GM19438 (cell line): ENCODE measurements around the gene FKRP.
A peak's percentile ranks its signal among the peaks of the same experiment; 100 is the strongest.

ENCODE experiments used
- ATAC-seq: cut with Tn5 transposase; IDR thresholded peaks from one replicate; pipeline ENCODE4 v1.9.1; 2021; ENCODE audit warnings: low read depth; ENCODE audit not compliant: unreplicated experiment

FKRP gene

DNA sequence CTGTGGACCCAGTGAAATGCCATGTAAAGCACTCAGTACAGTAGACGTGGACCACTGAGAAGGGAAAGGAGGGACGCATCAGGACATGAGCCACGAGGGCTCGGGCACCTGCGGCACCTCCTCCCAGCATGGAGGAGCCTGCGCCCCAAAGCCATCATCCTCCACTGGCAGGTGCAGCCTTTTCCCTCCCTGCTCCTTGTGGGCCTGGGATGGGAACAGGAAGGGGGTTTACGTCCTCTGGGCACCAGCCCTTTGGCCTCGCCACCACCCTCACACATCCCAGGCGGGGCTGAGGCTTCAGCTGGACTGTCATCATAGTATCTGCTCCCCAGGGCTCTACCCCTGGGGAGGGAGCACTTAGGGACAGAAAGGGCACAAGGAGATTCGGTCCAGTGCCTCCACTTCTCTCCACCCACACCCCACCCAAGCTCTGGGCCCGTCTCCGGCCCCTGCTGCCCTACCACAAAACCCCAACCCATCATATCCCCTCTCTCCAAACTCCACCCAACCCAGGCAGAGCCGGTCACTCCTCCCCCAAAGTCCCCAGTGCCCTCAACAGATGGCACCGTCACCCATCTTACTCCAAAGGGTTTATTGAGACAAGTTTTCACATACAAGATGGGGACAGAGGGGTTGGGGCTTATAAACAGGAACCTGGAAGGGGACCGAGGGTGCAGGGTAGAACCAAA, 26.8 kb upstream of the FKRP start:
- peak; percentile 32 for ATAC-seq

DNA sequence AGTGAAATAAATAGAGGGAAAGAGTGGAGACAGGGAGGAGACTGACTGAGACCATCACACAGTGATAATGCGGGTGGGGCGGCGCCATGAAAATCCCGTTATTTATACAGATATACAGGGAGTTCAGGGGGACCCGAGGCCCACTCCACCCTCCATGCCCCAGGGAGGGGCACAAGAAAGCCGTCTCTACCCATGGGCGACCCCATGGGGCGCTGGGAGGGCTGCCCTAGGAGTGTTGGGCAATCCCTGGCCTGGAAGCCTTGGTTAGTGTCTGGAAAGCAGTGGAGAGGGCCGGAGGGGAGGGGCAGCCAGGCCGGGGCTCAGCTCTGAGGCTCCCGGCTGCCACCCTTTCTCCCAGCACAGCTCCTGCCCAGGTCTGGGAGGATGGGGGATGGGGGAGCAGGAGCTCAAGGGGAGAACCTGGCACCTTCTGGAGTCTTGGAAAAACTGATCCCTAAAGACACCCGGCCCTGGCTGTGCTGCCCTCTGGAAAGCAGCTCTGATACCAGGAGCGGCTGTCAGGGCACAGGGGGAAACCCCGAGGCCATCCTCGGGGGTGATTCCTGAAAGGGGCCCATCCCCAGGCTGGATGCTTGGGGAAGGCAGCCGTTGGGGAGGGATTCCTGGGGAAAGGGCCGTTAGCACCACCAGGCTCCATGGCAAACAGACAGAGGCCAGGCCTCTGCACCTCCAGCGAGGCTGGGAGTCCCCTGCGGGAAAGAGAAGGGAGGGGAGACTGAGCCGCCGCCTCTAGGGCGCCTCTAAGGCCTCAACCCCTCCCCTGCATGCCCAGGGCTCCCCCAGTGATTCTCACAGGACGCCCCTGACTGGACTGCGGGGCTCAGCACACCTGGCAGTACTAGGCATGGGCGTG, 26.0 kb upstream of the FKRP start:
- ATAC-seq = no peak

DNA sequence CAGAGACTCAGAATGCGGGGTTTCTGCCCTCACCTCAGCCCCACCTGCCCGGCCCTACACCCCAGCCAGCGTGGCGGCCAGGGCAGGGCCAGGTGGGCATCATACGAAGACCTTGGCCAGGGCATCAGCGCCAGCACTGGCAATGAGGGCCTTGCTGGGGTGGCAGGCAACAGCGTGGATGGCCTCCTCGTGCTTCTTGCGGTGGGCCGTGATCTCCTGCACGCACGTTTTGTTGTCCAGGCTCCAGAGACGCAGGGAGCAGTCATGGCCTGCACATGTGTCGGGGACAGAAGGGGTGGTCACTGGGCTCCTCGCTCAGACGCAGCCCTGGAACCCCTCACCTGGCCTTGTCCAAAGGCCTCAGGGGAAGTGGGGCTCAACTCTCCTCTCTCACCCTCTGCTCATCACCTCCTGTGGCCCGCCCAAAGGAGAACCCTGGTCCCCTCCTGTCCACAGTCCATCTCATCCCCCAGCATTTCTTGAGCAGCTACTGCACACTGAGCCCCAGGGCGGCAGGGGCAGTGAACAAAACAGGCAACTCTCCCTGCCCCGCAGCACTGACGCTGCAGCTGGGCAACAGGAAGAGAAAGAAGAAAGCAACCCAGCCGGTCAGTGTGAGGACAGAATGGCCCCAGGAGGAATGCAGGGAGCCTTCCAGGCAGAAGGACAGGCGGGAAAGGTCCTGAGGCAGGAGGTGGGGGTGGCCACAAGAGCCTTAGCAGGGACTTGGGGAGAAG, 25.2 kb upstream of the FKRP start:
- no peak for ATAC-seq

GRCh38 chr19:46721269-46722003, 24.4 kb upstream of the FKRP start:
- ATAC-seq = no peak

DNA sequence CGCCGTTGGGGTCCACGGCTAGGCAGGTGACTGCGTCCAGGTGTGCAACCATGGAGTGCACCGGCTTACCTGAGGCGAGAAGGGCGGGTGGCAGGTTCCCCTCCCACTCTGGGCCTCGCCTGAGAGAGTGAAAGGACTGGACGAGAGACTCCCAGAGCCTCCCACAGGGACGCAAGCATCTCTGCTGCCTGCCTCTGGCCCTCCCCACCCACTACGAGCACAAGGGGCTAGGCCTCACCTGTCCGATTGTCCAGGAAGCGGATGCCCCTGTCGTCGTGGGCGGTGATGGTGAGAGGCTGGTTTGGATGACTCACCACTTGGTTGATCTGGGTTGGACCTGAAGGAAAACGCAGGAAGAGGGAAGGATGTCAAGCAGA, 23.9 kb upstream of the FKRP start:
- no peak for ATAC-seq

DNA sequence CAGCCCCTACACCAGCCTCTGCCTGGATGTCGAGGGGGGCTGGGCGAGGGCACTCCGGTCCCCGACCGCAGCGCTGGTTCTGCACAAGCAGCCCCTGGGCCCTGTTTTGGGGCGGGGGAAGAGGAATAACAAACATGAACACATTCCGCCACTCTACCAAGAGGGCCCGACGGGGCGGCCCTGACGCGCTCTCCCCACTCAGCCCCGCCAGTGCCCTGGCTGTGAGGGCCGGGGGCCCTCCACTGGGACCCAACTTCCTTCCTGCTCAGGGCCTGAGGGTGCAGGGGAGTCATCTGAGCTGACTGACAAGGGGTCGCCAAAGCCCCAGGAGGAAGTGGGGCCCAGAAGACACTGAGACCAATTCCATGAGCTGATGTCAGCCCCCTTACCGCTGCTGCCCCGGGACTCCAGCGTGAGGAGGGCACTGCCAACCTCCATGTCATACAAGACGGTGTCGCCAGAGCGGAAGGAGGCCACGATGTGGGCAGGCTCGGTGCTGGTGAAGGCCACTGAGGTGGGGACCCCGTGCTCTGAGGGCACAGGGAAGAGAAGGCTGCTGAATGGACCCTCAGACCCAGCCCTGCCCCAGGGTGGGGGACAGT, 23.3 kb upstream of the FKRP start:
- ATAC-seq = no peak

DNA sequence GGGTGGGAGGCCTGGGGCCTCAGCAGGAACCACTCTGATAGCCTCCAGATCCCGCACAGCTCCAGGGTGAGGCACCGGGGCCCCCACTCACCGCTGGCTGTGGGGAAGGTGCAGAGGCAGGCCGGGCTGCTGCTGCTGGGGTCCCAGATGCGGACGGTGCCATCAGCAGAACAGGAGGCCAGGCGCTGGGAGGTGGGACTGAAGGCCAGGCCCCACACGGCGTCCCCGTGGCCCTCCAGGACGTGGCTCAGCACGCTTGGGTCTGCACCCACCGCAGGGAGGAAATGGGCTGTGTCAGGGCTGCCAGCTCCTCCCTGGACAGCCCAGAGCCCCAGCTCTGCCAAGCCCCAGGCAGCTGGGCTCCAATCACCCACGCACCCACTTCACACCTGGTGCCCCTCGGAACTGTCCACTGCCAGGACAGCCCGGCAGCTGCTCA, 22.8 kb upstream of the FKRP start:
- ATAC-seq = no peak

GRCh38 chr19:46723471-46723870, 22.4 kb upstream of the FKRP start:
- ATAC-seq = no peak

GRCh38 chr19:46724468-46724867, 21.4 kb upstream of the FKRP start:
- ATAC-seq = no peak

DNA sequence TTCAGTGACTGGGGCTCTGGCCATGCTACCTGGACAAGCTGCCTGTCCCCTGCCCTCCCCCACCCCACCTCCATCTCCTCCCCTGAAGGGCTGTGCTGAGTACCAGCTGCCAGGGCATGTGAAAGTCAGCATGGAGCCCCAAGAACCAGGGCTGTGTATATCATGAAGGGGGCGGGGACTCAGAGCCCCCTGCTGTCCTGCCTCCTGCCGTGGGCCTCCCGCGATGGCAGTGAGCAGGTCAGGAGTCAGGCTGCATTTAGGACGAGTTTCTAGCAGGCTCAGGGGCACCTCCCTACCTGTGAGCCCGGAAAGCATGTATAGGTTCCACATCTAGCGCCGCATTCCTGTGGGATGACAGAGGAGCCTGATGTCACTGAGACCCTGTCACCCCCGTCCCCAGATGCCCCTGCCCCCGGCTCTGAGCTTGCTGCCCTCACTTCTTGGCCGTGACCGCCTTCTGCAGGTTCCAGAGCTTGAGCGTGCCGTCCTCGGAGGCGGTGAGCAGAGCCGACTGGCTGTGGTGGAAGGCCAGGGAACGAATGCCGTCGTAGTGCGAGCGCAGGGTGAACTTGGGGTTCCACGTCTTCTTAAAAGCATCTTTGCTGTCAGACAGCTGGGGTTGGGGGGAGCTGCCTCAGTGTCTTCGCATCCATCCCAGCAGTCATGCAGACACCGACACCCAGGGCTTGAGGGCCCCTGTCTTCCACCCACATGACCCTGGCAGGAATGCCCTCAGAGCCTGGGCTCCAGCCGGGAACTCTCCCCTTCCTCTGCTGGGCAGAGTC, 20.6 kb upstream of the FKRP start:
- ATAC-seq = no peak

DNA sequence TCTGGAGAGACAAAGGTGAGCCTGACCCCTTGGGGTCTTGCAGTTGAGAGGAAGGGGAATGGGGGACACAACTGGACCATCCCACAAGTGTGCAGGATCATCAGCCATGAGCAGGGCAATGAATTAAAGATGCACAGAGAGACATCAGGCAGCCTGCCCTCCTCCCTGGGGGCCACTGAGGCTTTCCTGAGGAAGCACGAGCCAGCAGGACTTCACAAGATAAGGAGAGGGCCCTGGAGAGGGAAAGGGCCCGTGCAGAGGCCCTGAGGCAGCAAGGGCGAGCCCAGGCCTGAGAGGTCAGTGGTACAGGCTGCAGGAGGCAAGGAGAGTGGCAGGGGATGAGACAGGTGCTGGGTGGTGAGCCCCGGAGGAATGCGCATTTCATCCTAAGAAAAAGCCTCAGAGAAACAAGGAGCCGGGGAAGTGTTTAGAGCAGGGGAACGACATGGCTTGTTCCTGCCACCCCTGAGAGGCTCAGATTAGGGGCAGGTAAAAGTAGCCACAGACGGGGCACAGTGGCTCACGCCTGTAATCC, 19.9 kb upstream of the FKRP start:
- no peak for ATAC-seq

DNA sequence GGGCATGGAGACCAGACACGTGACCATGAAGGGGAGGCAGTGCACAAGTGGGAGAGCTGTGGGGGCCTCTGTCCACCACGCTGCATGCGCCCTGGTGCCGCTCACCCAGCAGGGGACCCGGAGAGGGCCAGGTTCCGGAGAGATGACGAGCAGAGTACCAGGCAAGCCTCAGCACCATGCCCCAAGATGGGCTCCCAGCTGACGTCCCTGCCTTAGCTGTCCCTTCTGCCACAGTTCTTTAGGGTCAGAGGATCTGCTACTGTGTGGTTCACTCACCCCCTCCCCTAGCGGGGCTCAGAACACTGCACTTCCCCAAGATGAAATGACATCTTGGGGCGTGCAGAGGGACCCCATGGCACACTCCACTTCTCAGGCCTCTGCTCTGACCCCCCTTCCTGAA, 19.3 kb upstream of the FKRP start:
- no peak for ATAC-seq

DNA sequence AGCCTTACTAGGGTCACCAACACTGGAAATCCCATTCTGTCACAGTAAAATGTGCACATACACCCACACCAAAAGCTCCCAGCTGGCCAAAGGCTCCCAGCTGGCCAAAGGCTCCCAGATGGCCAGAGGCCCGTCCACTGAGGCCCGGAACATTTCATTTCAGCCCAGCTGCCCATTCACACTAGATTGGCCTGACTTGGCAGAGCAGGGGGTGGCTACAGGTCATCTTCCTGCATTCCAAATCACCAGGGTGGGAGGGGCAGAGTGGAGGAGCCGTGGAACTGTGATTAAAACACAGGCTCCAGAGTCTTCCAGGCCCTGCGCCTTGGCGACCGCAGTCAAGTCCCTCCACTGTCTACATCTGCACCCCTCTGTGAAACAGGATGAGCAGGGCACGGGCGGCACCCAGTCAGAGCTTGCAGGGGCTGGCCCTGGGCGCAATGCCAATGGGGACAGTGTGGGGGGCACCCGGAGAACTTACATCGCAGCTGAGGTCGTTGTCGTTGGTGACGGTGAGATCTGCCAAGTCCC, 18.8 kb upstream of the FKRP start:
- ATAC-seq = no peak

DNA sequence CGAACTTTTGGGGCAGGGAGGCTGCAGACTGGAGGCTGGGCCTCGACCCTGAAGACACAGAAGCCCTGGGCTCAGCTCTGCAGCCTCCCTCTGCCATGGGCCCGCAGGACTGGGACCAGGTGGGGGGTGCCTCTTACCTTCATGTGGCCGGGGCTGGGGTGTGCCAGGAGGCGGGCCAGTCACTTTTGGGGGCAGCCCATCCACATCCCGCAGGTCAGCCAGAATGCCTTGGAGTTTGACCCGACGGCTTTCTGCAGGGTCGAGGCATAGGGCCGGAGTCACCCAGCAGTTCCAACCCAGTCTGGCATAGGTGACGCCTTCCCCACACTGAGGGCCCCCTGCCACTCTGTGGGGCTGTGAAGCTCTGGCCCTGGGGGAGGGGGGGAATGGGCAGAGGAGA, 18.1 kb upstream of the FKRP start:
- ATAC-seq = no peak

GRCh38 chr19:46728208-46728607, 17.6 kb upstream of the FKRP start:
- no peak for ATAC-seq

DNA sequence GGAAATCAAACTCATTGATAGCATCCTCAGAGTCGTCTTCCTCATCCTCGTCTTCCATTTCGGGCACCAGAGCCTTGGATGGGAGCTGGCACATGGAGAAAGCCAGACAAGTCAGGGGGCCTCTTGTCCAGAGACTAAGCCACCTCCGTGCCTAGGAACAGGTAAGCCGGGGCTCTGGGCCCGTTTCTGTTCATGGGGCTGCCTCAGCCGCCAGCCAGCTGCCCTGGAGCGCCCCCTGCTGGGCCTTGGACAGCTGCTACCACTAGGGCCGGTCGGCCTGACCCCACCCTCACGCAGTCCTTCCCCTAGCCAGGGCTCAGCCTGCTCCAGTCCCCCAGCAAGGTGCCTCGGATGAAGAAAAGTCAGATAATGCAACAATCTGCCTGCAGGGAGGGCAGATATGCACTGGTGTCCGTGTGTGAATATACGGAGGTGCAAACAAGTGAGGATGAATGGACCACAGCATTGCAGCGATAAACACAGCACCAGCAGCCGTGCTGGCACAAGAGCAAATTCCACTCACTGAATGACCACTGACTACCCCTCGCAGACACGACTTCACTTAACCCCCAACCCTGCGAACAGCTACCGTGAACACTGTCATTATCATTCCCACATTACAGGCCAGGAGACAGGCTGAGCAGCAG, 17.0 kb upstream of the FKRP start:
- ATAC-seq = no peak

GRCh38 chr19:46729696-46730095, 16.2 kb upstream of the FKRP start:
- ATAC-seq = no peak

- no peak for ATAC-seq
These were observed 15.7 kb upstream of the FKRP start for GRCh38 chr19:46730187-46730586.

GRCh38 chr19:46730595-46730994, 15.3 kb upstream of the FKRP start:
- no peak for ATAC-seq
